GM12874 (cell line): ENCODE measurements around the gene BMAL2.

Experiments
- TF ChIP-seq, protein P1 (sequence below): IDR thresholded peaks from 2 replicates; pipeline ENCODE4 v1.5.1; 2011; ENCODE audit warnings: low read depth, mild to moderate bottlenecking, control low read depth, low read length, moderate library complexity; ENCODE audit not compliant: insufficient read depth

BMAL2 gene

GRCh38 chr12:27324530-27324929 is 8.1 kb upstream of the BMAL2 start:
- TF ChIP-seq, protein P1, sequence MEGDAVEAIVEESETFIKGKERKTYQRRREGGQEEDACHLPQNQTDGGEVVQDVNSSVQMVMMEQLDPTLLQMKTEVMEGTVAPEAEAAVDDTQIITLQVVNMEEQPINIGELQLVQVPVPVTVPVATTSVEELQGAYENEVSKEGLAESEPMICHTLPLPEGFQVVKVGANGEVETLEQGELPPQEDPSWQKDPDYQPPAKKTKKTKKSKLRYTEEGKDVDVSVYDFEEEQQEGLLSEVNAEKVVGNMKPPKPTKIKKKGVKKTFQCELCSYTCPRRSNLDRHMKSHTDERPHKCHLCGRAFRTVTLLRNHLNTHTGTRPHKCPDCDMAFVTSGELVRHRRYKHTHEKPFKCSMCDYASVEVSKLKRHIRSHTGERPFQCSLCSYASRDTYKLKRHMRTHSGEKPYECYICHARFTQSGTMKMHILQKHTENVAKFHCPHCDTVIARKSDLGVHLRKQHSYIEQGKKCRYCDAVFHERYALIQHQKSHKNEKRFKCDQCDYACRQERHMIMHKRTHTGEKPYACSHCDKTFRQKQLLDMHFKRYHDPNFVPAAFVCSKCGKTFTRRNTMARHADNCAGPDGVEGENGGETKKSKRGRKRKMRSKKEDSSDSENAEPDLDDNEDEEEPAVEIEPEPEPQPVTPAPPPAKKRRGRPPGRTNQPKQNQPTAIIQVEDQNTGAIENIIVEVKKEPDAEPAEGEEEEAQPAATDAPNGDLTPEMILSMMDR, result no peak

DNA sequence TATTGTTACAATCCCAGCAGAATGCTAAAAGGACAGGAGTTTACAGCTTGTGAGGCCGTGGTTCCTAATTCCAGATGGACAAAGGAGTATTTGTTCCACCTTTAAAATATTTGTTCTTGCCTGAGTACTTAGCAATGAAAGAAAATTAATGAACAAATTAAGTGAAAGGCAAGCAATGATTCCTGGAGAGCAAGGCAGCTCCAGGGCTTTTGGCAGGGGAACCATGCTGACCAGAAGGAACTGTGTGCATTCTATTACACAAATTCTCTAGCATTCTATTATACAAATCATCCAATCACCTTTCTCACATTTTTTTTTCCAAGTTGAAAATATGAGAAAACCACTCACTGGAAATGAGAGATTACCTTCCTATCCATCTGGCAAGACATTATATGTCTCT is 1.8 kb upstream of the BMAL2 start:
- TF ChIP-seq, protein P1, result no peak

- TF ChIP-seq, protein P1, result no peak
Observed at GRCh38 chr12:27331291-27331926, 1.2 kb upstream of the BMAL2 start.

GRCh38 chr12:27331927-27332324 is 710 bp upstream of the BMAL2 start:
- TF ChIP-seq, protein P1, result no peak

- TF ChIP-seq, protein P1, result no peak
Observed at GRCh38 chr12:27332407-27332713, 276 bp upstream of the BMAL2 start.

DNA sequence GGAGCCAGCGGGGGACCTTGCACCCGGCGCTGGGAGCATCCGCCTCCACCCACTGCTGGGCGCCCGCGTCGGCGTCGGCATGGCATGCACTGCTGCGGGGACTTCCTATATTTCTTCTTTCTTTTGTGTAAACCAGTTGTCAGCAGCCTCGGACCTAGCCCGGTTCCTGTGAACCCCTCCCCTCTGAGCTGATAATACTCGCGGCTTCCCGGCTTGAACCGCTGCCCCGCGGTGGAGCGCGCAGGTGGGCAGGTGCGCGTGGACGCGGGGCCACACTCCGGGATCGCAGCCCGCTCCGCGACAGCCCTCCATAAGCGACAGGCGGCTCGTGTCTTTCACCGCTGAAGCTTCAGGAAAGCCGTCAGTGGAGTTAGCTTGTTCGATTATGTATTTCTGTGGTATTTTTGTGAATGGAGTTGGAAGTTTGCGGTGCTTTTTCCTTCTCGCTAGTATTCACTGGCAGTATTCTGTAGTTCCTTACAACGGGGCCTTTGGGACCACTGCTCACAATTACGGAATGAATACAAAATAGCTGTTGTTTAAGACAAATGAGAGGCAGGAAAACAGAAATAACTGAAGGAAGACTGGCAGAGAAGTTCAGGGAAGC is 870 bp downstream of the BMAL2 start:
- TF ChIP-seq, protein P1, result no peak

GRCh38 chr12:27334042-27334720 is 1.5 kb downstream of the BMAL2 start:
- TF ChIP-seq, protein P1, result no peak
